ENCODE measurements around the gene SEMA3F. TPM values are rescaled to one million over a fixed set of nuclear protein-coding genes. Genes with fewer than 3 reads are reported as not detected.

Gene SEMA3F
- polyA plus RNA-seq, 4 donors, result 3.0 to 35.7 (median 4.3) TPM

- FAIRE-seq (no peak), DNase-seq (no peak)
- 91 to 93% (median 92%) methylated on average over 20 to 21 of the region's 21 CpGs for WGBS, 3 donors
- Histone ChIP-seq H3K27me3 (ENCODE audit: control insufficient read depth in 3 of 3, insufficient read depth in 3 of 3, low read length in 3 of 3) (peaks cover 0 to 31% (median 0%) of the 10 kb centered on the region in 3 donors), H3K36me3 (ENCODE audit: control insufficient read depth in 3 of 3, insufficient read depth in 2 of 3, low read depth in 1 of 3, low read length in 3 of 3) (peaks cover 0 to 26% (median 1%) of the 10 kb centered on the region in 3 donors), H3K9me3 (ENCODE audit: control insufficient read depth in 2 of 2, insufficient read depth in 1 of 2, low read depth in 1 of 2, low read length in 1 of 2) (no peaks in the 10 kb centered on the region), H3K4me1 (ENCODE audit: control insufficient read depth in 3 of 3, insufficient read depth in 2 of 3, low read depth in 1 of 3, low read length in 2 of 3) (peaks cover 0 to 3% (median 0%) of the 10 kb centered on the region in 3 donors), H3K4me3 (ENCODE audit: low read depth in 1 of 3, low read length in 3 of 3) (no peak overlapping the region), H3K27ac (ENCODE audit: low read depth in 1 of 3, low read length in 2 of 3) (no peak overlapping the region)
Measured at GRCh38 chr3:50184242-50184978, 29.3 kb downstream of the SEMA3F start.

- H3K9me3 ChIP-seq (ENCODE audit: control insufficient read depth in 2 of 2, insufficient read depth in 1 of 2, low read depth in 1 of 2, low read length in 1 of 2), result no peaks in the 10 kb centered on the region
- H3K27me3 ChIP-seq (ENCODE audit: control insufficient read depth in 3 of 3, insufficient read depth in 3 of 3, low read length in 3 of 3), result peaks cover 0 to 31% (median 0%) of the 10 kb centered on the region in 3 donors
- WGBS, 3 donors, result 93 to 96% (median 94%) methylated on average over 4 of the region's 4 CpGs
- DNase-seq (no peak), FAIRE-seq (no peak)
- no peaks in the 10 kb centered on the region for H3K4me1 ChIP-seq (ENCODE audit: control insufficient read depth in 3 of 3, insufficient read depth in 2 of 3, low read depth in 1 of 3, low read length in 2 of 3)
- H3K36me3 ChIP-seq (ENCODE audit: control insufficient read depth in 3 of 3, insufficient read depth in 2 of 3, low read depth in 1 of 3, low read length in 3 of 3), result peaks cover 0 to 26% (median 1%) of the 10 kb centered on the region in 3 donors
- no peak overlapping the region for H3K4me3 ChIP-seq (ENCODE audit: low read depth in 1 of 3, low read length in 3 of 3)
- no peak overlapping the region for H3K27ac ChIP-seq (ENCODE audit: low read depth in 1 of 3, low read length in 2 of 3)
Measured at GRCh38 chr3:50185230-50185629, 30.1 kb downstream of the SEMA3F start.

- Histone ChIP-seq H3K36me3 (ENCODE audit: control insufficient read depth in 3 of 3, insufficient read depth in 2 of 3, low read depth in 1 of 3, low read length in 3 of 3) (peaks cover 0 to 26% (median 1%) of the 10 kb centered on the region in 3 donors), H3K27ac (ENCODE audit: low read depth in 1 of 3, low read length in 2 of 3) (no peak overlapping the region), H3K4me3 (ENCODE audit: low read depth in 1 of 3, low read length in 3 of 3) (no peak overlapping the region), H3K4me1 (ENCODE audit: control insufficient read depth in 3 of 3, insufficient read depth in 2 of 3, low read depth in 1 of 3, low read length in 2 of 3) (no peaks in the 10 kb centered on the region), H3K27me3 (ENCODE audit: control insufficient read depth in 3 of 3, insufficient read depth in 3 of 3, low read length in 3 of 3) (peaks cover 0 to 31% (median 0%) of the 10 kb centered on the region in 3 donors), H3K9me3 (ENCODE audit: control insufficient read depth in 2 of 2, insufficient read depth in 1 of 2, low read depth in 1 of 2, low read length in 1 of 2) (no peaks in the 10 kb centered on the region)
- DNase-seq (no peak), FAIRE-seq (no peak)
- 88 to 93% (median 93%) methylated on average over 10 of the region's 10 CpGs for WGBS, 3 donors
Measured at GRCh38 chr3:50186096-50186495, 31.0 kb downstream of the SEMA3F start.

- FAIRE-seq, result no peak
- Histone ChIP-seq H3K4me3 (ENCODE audit: low read depth in 1 of 3, low read length in 3 of 3) (no peak overlapping the region), H3K9me3 (ENCODE audit: control insufficient read depth in 2 of 2, insufficient read depth in 1 of 2, low read depth in 1 of 2, low read length in 1 of 2) (no peaks in the 10 kb centered on the region), H3K4me1 (ENCODE audit: control insufficient read depth in 3 of 3, insufficient read depth in 2 of 3, low read depth in 1 of 3, low read length in 2 of 3) (peaks cover 0 to under 1% (median 0%) of the 10 kb centered on the region in 3 donors), H3K27ac (ENCODE audit: low read depth in 1 of 3, low read length in 2 of 3) (no peak overlapping the region), H3K36me3 (ENCODE audit: control insufficient read depth in 3 of 3, insufficient read depth in 2 of 3, low read depth in 1 of 3, low read length in 3 of 3) (peaks cover 0 to 20% (median 1%) of the 10 kb centered on the region in 3 donors), H3K27me3 (ENCODE audit: control insufficient read depth in 3 of 3, insufficient read depth in 3 of 3, low read length in 3 of 3) (peaks cover 0 to 31% (median 0%) of the 10 kb centered on the region in 3 donors)
- 87 to 92% (median 91%) methylated on average over 15 to 19 of the region's 19 CpGs for WGBS, 3 donors
- no peak for DNase-seq
Measured at GRCh38 chr3:50187750-50188149, 32.6 kb downstream of the SEMA3F start.

- Histone ChIP-seq H3K4me3 (ENCODE audit: low read depth in 1 of 3, low read length in 3 of 3) (no peak overlapping the region), H3K4me1 (ENCODE audit: control insufficient read depth in 3 of 3, insufficient read depth in 2 of 3, low read depth in 1 of 3, low read length in 2 of 3) (peaks cover 0 to 9% (median 0%) of the 10 kb centered on the region in 3 donors), H3K36me3 (ENCODE audit: control insufficient read depth in 3 of 3, insufficient read depth in 2 of 3, low read depth in 1 of 3, low read length in 3 of 3) (peaks cover 0 to 14% (median 1%) of the 10 kb centered on the region in 3 donors), H3K27me3 (ENCODE audit: control insufficient read depth in 3 of 3, insufficient read depth in 3 of 3, low read length in 3 of 3) (peaks cover 0 to 34% (median 8%) of the 10 kb centered on the region in 3 donors), H3K27ac (ENCODE audit: low read depth in 1 of 3, low read length in 2 of 3) (no peak overlapping the region), H3K9me3 (ENCODE audit: control insufficient read depth in 2 of 2, insufficient read depth in 1 of 2, low read depth in 1 of 2, low read length in 1 of 2) (peaks cover 0 to 3% of the 10 kb centered on the region in 2 donors)
- FAIRE-seq (no peak), DNase-seq (peak; percentile 80 to 87)
- 7 to 13% (median 11%) methylated on average over 5 of the region's 5 CpGs for WGBS, 3 donors
Measured at GRCh38 chr3:50189274-50189673, 34.1 kb downstream of the SEMA3F start.

- peaks cover 0 to 8% (median 1%) of the 10 kb centered on the region in 3 donors for H3K36me3 ChIP-seq (ENCODE audit: control insufficient read depth in 3 of 3, insufficient read depth in 2 of 3, low read depth in 1 of 3, low read length in 3 of 3)
- DNase-seq (no peak), FAIRE-seq (no peak)
- no peak overlapping the region for H3K4me3 ChIP-seq (ENCODE audit: low read depth in 1 of 3, low read length in 3 of 3)
- no peak overlapping the region for H3K27ac ChIP-seq (ENCODE audit: low read depth in 1 of 3, low read length in 2 of 3)
- WGBS, 3 donors, result 47 to 83% (median 65%) methylated on average over 7 of the region's 7 CpGs
- H3K27me3 ChIP-seq (ENCODE audit: control insufficient read depth in 3 of 3, insufficient read depth in 3 of 3, low read length in 3 of 3), result peaks cover 0 to 40% (median 8%) of the 10 kb centered on the region in 3 donors
- peaks cover 0 to 6% of the 10 kb centered on the region in 2 donors for H3K9me3 ChIP-seq (ENCODE audit: control insufficient read depth in 2 of 2, insufficient read depth in 1 of 2, low read depth in 1 of 2, low read length in 1 of 2)
- H3K4me1 ChIP-seq (ENCODE audit: control insufficient read depth in 3 of 3, insufficient read depth in 2 of 3, low read depth in 1 of 3, low read length in 2 of 3), result peaks cover 0 to 13% (median 0%) of the 10 kb centered on the region in 3 donors
Measured at GRCh38 chr3:50189989-50190388, 34.9 kb downstream of the SEMA3F start.

- Histone ChIP-seq H3K36me3 (ENCODE audit: control insufficient read depth in 3 of 3, insufficient read depth in 2 of 3, low read depth in 1 of 3, low read length in 3 of 3) (peaks cover 0 to 4% (median 1%) of the 10 kb centered on the region in 3 donors), H3K4me3 (ENCODE audit: low read depth in 1 of 3, low read length in 3 of 3) (no peak within 1 kb of the TSS), H3K27ac (ENCODE audit: low read depth in 1 of 3, low read length in 2 of 3) (no peak within 1 kb of the TSS), H3K27me3 (ENCODE audit: control insufficient read depth in 3 of 3, insufficient read depth in 3 of 3, low read length in 3 of 3) (peaks cover 0 to 44% (median 8%) of the 10 kb centered on the region in 3 donors), H3K9me3 (ENCODE audit: control insufficient read depth in 2 of 2, insufficient read depth in 1 of 2, low read depth in 1 of 2, low read length in 1 of 2) (peaks cover 0 to 6% of the 10 kb centered on the region in 2 donors), H3K4me1 (ENCODE audit: control insufficient read depth in 3 of 3, insufficient read depth in 2 of 3, low read depth in 1 of 3, low read length in 2 of 3) (peaks cover 0 to 21% (median 0%) of the 10 kb centered on the region in 3 donors)
- FAIRE-seq, result no peak
- WGBS, 3 donors, result 54 to 74% (median 57%) methylated on average over 8 of the region's 8 CpGs
- DNase-seq, result no peak
Measured at GRCh38 chr3:50190936-50191660, 36.0 kb downstream of the SEMA3F start, which contains the start of gene GNAT1. TSS of gene GNAT1 (plus strand) at chr3:50191610. CDS start at chr3:50191726, 116 bp downstream.

- Histone ChIP-seq H3K27ac (ENCODE audit: low read depth in 1 of 3, low read length in 2 of 3) (no peak overlapping the region), H3K4me1 (ENCODE audit: control insufficient read depth in 3 of 3, insufficient read depth in 2 of 3, low read depth in 1 of 3, low read length in 2 of 3) (peaks cover 0 to 21% (median 0%) of the 10 kb centered on the region in 3 donors), H3K9me3 (ENCODE audit: control insufficient read depth in 2 of 2, insufficient read depth in 1 of 2, low read depth in 1 of 2, low read length in 1 of 2) (peaks cover 0 to 6% of the 10 kb centered on the region in 2 donors), H3K4me3 (ENCODE audit: low read depth in 1 of 3, low read length in 3 of 3) (no peak overlapping the region), H3K27me3 (ENCODE audit: control insufficient read depth in 3 of 3, insufficient read depth in 3 of 3, low read length in 3 of 3) (peaks cover 0 to 44% (median 8%) of the 10 kb centered on the region in 3 donors), H3K36me3 (ENCODE audit: control insufficient read depth in 3 of 3, insufficient read depth in 2 of 3, low read depth in 1 of 3, low read length in 3 of 3) (peaks cover 0 to 1% (median 0%) of the 10 kb centered on the region in 3 donors)
- WGBS, 3 donors, result 77 to 85% (median 81%) methylated on average over 6 to 8 of the region's 8 CpGs
- no peak for FAIRE-seq
- no peak for DNase-seq
Measured at GRCh38 chr3:50192124-50192523, 37.0 kb downstream of the SEMA3F start.

Measured in small intestine (tissue), 7 donors.